Transverse colon (tissue), 4 donors: ENCODE data around the gene EXT2. TPM values are rescaled to one million over a fixed set of nuclear protein-coding genes. Genes with fewer than 3 reads are reported as not detected.

Experiments used
- DNase-seq: peaks from one replicate; pipeline ENCODE4 v3.0.0-alpha.2; 2019
- H3K27ac ChIP-seq, 4 donors: fragments of 200-600 bp; sonication (generic); 2 replicates each; pipeline ENCODE4 v1.5.1; 2016 to 2018; ENCODE audit warnings: inconsistent platforms in 4 of 4
- H3K27me3 ChIP-seq: fragments of 200-600 bp; sonication (generic); 2 replicates; pipeline ENCODE4 v1.5.1; 2017; ENCODE audit warnings: inconsistent platforms
- H3K36me3 ChIP-seq, 4 donors: fragments of 200-600 bp; sonication (generic); 2 replicates each; pipeline ENCODE4 v1.5.1; 2017 to 2019; ENCODE audit warnings: inconsistent platforms in 4 of 4
- H3K4me1 ChIP-seq, 4 donors: fragments of 200-600 bp; sonication (generic); 2 replicates each; pipeline ENCODE4 v1.5.1; 2017 to 2020; ENCODE audit warnings: inconsistent platforms in 4 of 4
- H3K4me3 ChIP-seq, 4 donors: fragments of 200-600 bp; sonication (generic); 1 replicate in 1 of 4; 2 replicates in 3 of 4; pipeline versions ENCODE4 v1.5.1 to v1.6.1; 2017 to 2019; ENCODE audit warnings: inconsistent platforms in 4 of 4
- H3K9me3 ChIP-seq, 2 donors: fragments of 200-600 bp; sonication (generic); 2 replicates each; pipeline ENCODE4 v1.5.1; 2017 to 2019; ENCODE audit warnings: inconsistent platforms in 2 of 2
- EP300 ChIP-seq: sonication (generic); formaldehyde crosslinking; IDR thresholded peaks from one replicate; pipeline ENCODE4 v1.6.1; 2017; ENCODE audit warnings: antibody characterized with exemption, low read depth
- POLR2A ChIP-seq: fragments of 450-650 bp; IDR thresholded peaks from one replicate; pipeline ENCODE4 v1.6.1; 2016; ENCODE audit warnings: antibody characterized with exemption, mild to moderate bottlenecking, moderate library complexity
- POLR2AphosphoS5 ChIP-seq, 3 donors: sonication (generic); formaldehyde crosslinking; IDR thresholded peaks; one replicate each; pipeline ENCODE4 v1.6.1; 2016; ENCODE audit warnings: antibody characterized with exemption in 3 of 3
- WGBS, 2 donors: methylation state at CpG; one replicate each; pipeline ENCODE4 v1.1.5; 2018; ENCODE audit warnings: low coverage in 1 of 2; 5-methylcytosine and 5-hydroxymethylcytosine counted together
- in situ Hi-C, 4 donors: fragments of 200-750 bp; cut with MboI; loops; one replicate each; pipeline versions ENCODE4 v1.15.0 to v1.15.1; 2017; ENCODE audit warnings: low sequenced_read_pairs in 3 of 4, low pct_ligation_motif_present in 1 of 4, low pct_unique_long_range_greater_than_20kb in 1 of 4
- intact Hi-C: fragments of 100-400 bp; cut with DNase I; formaldehyde crosslinking; loops from one replicate; pipeline ENCODE4 v1.15.1; 2023; ENCODE audit warnings: low total_unique reads
- total RNA-seq, 4 donors: library from RNA; depleted of rRNA; stranded (reverse); fragments of >200 nt; gene quantifications; one replicate each; pipeline ENCODE4 v1.1.0, GENCODE V29; 2016
- TF ChIP-seq, protein P1 (sequence below), 5 experiments: fragments of 200-600 bp in 3 of 5; fragments of 450-650 bp in 2 of 5; sonication (generic) in 3 of 5; IDR thresholded peaks; 1 replicate in 2 of 5; 2 replicates in 3 of 5; pipeline ENCODE4 v1.5.1; 2016 to 2017; ENCODE audit warnings: antibody characterized with exemption in 5 of 5, inconsistent platforms in 3 of 5, mild to moderate bottlenecking in 2 of 5, moderate library complexity in 1 of 5

The EXT2 gene
- total RNA-seq, 4 donors from 2014 or later: 32.2 to 82.9 (median 59.6) TPM

DNA sequence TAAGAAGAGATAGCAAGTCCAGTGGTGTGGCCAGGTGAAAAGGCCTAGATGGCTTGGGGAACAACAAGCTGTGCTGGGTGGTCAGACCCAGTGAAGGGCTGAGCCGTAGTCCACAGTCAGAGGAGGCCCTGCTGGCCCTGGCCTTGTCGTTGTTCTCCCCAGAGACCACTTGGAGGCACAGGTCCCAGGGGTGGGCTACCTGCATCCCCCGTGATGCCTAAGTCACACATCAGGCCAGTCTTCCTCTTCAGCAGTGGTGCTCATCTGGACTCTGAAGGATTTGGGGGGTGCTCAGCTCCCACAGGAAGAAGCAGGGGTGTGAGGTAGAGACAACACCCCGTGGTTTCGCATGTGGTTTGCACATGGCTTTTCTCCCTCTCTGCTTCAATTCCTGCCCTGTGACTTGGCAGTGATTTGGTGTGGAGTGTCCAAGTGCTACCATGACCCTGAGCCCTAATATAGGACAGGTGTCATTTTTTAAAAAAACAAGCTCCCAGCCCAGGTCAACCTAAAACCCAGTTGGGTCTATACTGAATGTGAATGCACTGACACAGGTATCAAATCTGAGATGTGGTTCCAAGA is 163.5 kb downstream of the EXT2 start:
- no peaks in the 10 kb centered on the region for H3K9me3 ChIP-seq
- in situ Hi-C loops: no loop called here
- intact Hi-C loops: no loop called here
- H3K4me1 ChIP-seq: no peaks in the 10 kb centered on the region
- DNase-seq: no peak
- H3K4me3 ChIP-seq: no peak overlapping the region
- no peaks in the 10 kb centered on the region for H3K36me3 ChIP-seq
- TF ChIP-seq, protein P1, sequence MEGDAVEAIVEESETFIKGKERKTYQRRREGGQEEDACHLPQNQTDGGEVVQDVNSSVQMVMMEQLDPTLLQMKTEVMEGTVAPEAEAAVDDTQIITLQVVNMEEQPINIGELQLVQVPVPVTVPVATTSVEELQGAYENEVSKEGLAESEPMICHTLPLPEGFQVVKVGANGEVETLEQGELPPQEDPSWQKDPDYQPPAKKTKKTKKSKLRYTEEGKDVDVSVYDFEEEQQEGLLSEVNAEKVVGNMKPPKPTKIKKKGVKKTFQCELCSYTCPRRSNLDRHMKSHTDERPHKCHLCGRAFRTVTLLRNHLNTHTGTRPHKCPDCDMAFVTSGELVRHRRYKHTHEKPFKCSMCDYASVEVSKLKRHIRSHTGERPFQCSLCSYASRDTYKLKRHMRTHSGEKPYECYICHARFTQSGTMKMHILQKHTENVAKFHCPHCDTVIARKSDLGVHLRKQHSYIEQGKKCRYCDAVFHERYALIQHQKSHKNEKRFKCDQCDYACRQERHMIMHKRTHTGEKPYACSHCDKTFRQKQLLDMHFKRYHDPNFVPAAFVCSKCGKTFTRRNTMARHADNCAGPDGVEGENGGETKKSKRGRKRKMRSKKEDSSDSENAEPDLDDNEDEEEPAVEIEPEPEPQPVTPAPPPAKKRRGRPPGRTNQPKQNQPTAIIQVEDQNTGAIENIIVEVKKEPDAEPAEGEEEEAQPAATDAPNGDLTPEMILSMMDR (IDR thresholded peaks at IDR 0.05): no peak
- no peak for TF ChIP-seq EP300
- no peak for TF ChIP-seq POLR2A
- TF ChIP-seq POLR2AphosphoS5 (IDR thresholded peaks at IDR 0.05): no peak
- 77 to 96% methylated on average over 4 to 5 of the region's 5 CpGs for WGBS, 2 donors
- no peak overlapping the region for H3K27ac ChIP-seq
- H3K27me3 ChIP-seq: no peaks in the 10 kb centered on the region

DNA sequence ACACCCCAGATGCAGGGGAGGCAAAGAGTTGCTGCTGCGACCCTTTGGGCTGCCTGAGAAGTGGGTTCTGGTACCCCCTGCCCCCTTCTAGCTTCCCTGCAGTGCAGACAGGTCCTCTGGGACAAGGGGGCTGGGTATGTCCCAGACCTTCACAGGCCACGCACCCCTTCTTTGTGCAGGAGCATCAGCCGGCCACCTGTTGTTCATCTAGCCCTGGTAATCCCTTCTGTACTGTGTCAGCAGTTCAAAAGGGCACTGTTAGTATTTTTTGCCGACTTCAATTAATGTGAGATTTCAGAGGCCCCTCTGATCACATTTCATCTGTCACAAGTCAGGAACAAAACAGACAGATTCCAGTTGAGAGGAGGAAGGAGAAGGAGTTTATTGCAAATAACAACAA is 164.6 kb downstream of the EXT2 start:
- intact Hi-C loops: no loop called here
- no peaks in the 10 kb centered on the region for H3K9me3 ChIP-seq
- TF ChIP-seq EP300: no peak
- no peak for TF ChIP-seq POLR2AphosphoS5 (IDR thresholded peaks at IDR 0.05)
- TF ChIP-seq, protein P1 (IDR thresholded peaks at IDR 0.05): no peak
- TF ChIP-seq POLR2A: no peak
- H3K27ac ChIP-seq: no peak overlapping the region
- no peaks in the 10 kb centered on the region for H3K36me3 ChIP-seq
- DNase-seq: no peak
- no peaks in the 10 kb centered on the region for H3K27me3 ChIP-seq
- no peak overlapping the region for H3K4me3 ChIP-seq
- in situ Hi-C loops: no loop called here
- no peaks in the 10 kb centered on the region for H3K4me1 ChIP-seq
- 81% methylated on average over 4 of the region's 4 CpGs; no CpG with 5 or more reads in 1 of the 2 donors for WGBS, 2 donors

DNA sequence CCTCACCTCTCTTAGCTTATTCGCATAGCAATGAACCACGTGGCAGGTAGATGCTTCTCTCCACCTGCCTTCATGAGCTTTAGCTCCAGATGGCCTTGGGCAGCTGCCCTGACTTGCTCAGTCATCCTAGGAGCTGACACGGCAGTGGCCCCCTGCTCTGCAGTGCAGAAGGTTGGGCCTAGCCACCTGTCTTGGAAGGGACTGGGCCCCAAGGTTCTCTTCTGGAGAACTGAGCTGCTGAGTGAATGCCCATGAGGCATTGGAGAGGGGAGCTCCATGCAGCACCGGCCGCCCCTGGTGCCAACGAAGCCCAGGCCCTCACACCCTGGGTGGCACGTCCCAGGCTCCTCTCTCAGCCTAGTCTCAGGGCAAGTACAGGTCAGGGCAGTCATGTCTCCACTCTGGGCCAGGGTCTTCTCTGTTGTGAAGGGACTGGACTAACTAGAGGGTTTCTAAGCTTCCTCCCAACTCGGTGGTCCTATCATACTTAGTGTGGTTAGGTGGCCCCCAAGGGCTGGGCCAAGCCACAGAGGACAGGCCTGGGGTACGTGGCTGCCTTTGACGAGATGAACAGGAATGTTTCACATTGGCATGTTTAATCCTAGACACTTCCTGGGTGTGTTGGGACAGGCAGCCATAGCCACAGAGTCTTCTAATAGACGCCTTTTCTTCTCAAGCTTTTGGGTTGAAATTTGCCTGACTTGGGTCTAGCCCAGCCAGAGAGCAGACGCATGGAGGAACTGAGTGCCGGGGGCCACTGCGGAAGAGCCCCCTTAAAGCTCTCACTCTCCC is 166.5 kb downstream of the EXT2 start:
- in situ Hi-C loops (no loop called here), intact Hi-C loops (no loop called here)
- Histone ChIP-seq H3K9me3 (no peaks in the 10 kb centered on the region), H3K4me1 (no peaks in the 10 kb centered on the region), H3K27me3 (no peaks in the 10 kb centered on the region), H3K4me3 (no peak overlapping the region), H3K27ac (no peak overlapping the region), H3K36me3 (no peaks in the 10 kb centered on the region)
- 88% methylated on average over 12 of the region's 14 CpGs; no CpG with 5 or more reads in 1 of the 2 donors for WGBS, 2 donors
- DNase-seq: no peak
- TF ChIP-seq EP300: no peak
- no peak for TF ChIP-seq POLR2AphosphoS5 (IDR thresholded peaks at IDR 0.05)
- no peak for TF ChIP-seq POLR2A
- TF ChIP-seq, protein P1 (IDR thresholded peaks at IDR 0.05): no peak

DNA sequence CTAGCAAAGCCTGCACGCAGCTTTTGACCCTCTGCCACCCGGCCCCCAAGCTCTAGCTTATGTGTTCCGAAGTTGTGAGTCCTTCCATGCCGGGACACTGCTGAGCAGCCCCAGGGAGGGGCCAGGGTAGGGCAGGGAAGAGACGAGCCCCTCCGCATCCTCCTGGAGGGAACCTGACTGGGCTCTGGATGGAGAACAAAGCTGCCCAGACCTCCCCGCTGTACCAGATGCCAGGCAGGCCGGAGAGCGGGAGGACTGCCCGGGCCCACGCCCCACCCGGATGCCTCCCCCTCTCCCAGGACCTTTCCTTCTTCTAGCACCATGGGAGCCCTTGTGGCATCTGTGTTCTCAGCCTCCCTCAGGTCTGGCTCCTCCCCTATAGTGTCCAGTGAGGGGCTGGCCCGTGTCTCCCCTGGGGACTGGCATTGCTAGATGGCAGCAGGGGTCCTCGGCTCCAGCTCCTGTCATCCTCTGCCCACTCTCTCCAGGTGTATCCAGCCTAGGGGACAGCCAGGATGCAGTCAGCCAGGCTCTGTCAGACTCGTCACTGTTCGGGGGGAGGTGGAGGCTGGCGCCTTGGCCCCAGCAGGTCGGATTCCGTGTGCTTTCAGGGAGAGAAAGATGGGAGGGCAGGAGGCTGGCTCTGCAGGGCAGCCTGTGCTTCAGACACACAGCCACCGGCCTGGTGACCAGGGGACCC is 168.4 kb downstream of the EXT2 start:
- Histone ChIP-seq H3K4me1 (no peaks in the 10 kb centered on the region), H3K27ac (no peak overlapping the region), H3K9me3 (no peaks in the 10 kb centered on the region), H3K27me3 (no peaks in the 10 kb centered on the region), H3K4me3 (no peak overlapping the region), H3K36me3 (no peaks in the 10 kb centered on the region)
- no peak for DNase-seq
- 80% methylated on average over 20 of the region's 20 CpGs; no CpG with 5 or more reads in 1 of the 2 donors for WGBS, 2 donors
- intact Hi-C loops: no loop called here
- TF ChIP-seq, protein P1 (IDR thresholded peaks at IDR 0.05): no peak
- no peak for TF ChIP-seq POLR2A
- TF ChIP-seq EP300: no peak
- TF ChIP-seq POLR2AphosphoS5 (IDR thresholded peaks at IDR 0.05): no peak
- in situ Hi-C loops: no loop called here
